GM23338 (cell line): ENCODE measurements around the gene RBM38.

Source experiments
- CTCF ChIP-seq, 2 experiments: fragments of 200-600 bp in 1 of 2; sonication (generic) in 1 of 2; conservative IDR thresholded peaks; 2 replicates each; pipeline versions ENCODE4 v1.5.1 to v1.6.1; 2016 to 2017; ENCODE audit warnings: antibody characterized with exemption in 2 of 2, low read depth in 2 of 2, mild to moderate bottlenecking in 2 of 2, moderate library complexity in 1 of 2
- EZH2 ChIP-seq: fragments of 200-600 bp; sonication (generic); IDR thresholded peaks from one replicate; pipeline ENCODE4 v1.8.0; 2017; ENCODE audit warnings: antibody characterized with exemption, mild to moderate bottlenecking, low read depth; ENCODE audit not compliant: unreplicated experiment
- EZH2phosphoT487 ChIP-seq: fragments of 200-600 bp; sonication (generic); IDR thresholded peaks from one replicate; pipeline ENCODE4 v1.8.1; 2018; ENCODE audit warnings: antibody characterized with exemption; ENCODE audit not compliant: unreplicated experiment
- JUNB ChIP-seq: IDR thresholded peaks from one replicate; pipeline ENCODE4 v1.6.1; 2016; ENCODE audit warnings: antibody characterized with exemption; ENCODE audit not compliant: unreplicated experiment
- NANOG ChIP-seq: IDR thresholded peaks from 2 replicates; pipeline ENCODE4 v1.6.1; 2016; ENCODE audit warnings: antibody characterized with exemption, borderline replicate concordance
- POLR2AphosphoS5 ChIP-seq: IDR thresholded peaks from 2 replicates; pipeline ENCODE4 v1.6.1; 2016; ENCODE audit warnings: antibody characterized with exemption, low read depth
- REST ChIP-seq: IDR thresholded peaks from one replicate; pipeline ENCODE4 v1.6.1; 2018; ENCODE audit warnings: antibody characterized with exemption; ENCODE audit not compliant: unreplicated experiment
- STAT1 ChIP-seq: IDR thresholded peaks from one replicate; pipeline ENCODE4 v1.6.1; 2016; ENCODE audit warnings: antibody characterized with exemption; ENCODE audit not compliant: unreplicated experiment

- TF ChIP-seq CTCF (conservative IDR thresholded peaks at IDR 0.05; ENCODE audit: low read depth in 2 of 2) = peak; percentile 35 to 40; a peak in 3 of 4 replicates
- TF ChIP-seq NANOG = no peak
- TF ChIP-seq EZH2phosphoT487 = no peak
- TF ChIP-seq EZH2 = no peak
- TF ChIP-seq POLR2AphosphoS5 = no peak
- TF ChIP-seq REST = no peak
- TF ChIP-seq STAT1 = no peak
- no peak for TF ChIP-seq JUNB
Measured at GRCh38 chr20:57434390-57434700, 43.1 kb downstream of the RBM38 start.
